Epithelial cell of proximal tubule (primary cell): Measurements from ENCODE around the gene EPB41L3. TPM values are rescaled to one million over a fixed set of nuclear protein-coding genes. Genes with fewer than 3 reads are reported as not detected.
A peak's percentile ranks its signal among the peaks of the same experiment; 100 is the strongest.

Experiments
- DNase-seq: peaks from one replicate; pipeline ENCODE4 v3.0.0-alpha.2; 2011; ENCODE audit warnings: low read depth
- H3K4me3 ChIP-seq: 2 replicates; pipeline ENCODE4 v1.5.1; 2011; ENCODE audit warnings: low read depth, mild to moderate bottlenecking, low read length
- CTCF ChIP-seq: conservative IDR thresholded peaks from 2 replicates; pipeline ENCODE4 v1.5.1; 2012; ENCODE audit warnings: low read depth, mild to moderate bottlenecking, low read length
- total RNA-seq: library from RNA; depleted of rRNA; stranded (reverse); fragments of >200 nt; gene quantifications from 2 replicates; pipeline ENCODE4 v1.2.3, GENCODE V29; 2015

The EPB41L3 gene
- total RNA-seq, 1 donor from 2014 or later: 79.6 TPM

- no peak for TF ChIP-seq CTCF
These were observed 96.4 kb downstream of the EPB41L3 start for GRCh38 chr18:5447442-5447841.

GRCh38 chr18:5444847-5445246 is 99.0 kb downstream of the EPB41L3 start:
- no peak for DNase-seq
- no peak overlapping the region for H3K4me3 ChIP-seq
- no peak for TF ChIP-seq CTCF

More at GRCh38 chr18:5447442-5447841, 96.4 kb downstream of the EPB41L3 start:
- no peak overlapping the region for H3K4me3 ChIP-seq
- no peak for DNase-seq

GRCh38 chr18:5444269-5444668 is 99.5 kb downstream of the EPB41L3 start:
- no peak overlapping the region for H3K4me3 ChIP-seq
- no peak for TF ChIP-seq CTCF
- DNase-seq: no peak

- H3K4me3 ChIP-seq: no peak overlapping the region
- DNase-seq: no peak
- no peak for TF ChIP-seq CTCF
These were observed 103.7 kb downstream of the EPB41L3 start for GRCh38 chr18:5439986-5440696.

- no peak for DNase-seq
- TF ChIP-seq CTCF: no peak
- H3K4me3 ChIP-seq: no peak overlapping the region
These were observed 109.4 kb downstream of the EPB41L3 start for GRCh38 chr18:5434425-5434824.

GRCh38 chr18:5431836-5432575 is 111.8 kb downstream of the EPB41L3 start:
- DNase-seq: peak; percentile 63
- H3K4me3 ChIP-seq: no peak overlapping the region
- no peak for TF ChIP-seq CTCF
